Loucy (cell line): Measurements from ENCODE around the gene GOLM1.

Experiments used
- CTCF ChIP-seq: fragments of 200-600 bp; sonication (generic); conservative IDR thresholded peaks from 2 replicates; pipeline ENCODE4 v1.5.1; 2014; ENCODE audit warnings: mild to moderate bottlenecking, antibody characterized with exemption, low read length
- EZH2phosphoT487 ChIP-seq: fragments of 200-600 bp; IDR thresholded peaks from 2 replicates; pipeline ENCODE4 v1.6.1; 2018; ENCODE audit warnings: antibody characterized with exemption, mild to moderate bottlenecking, moderate library complexity, borderline replicate concordance

GRCh38 chr9:86022687-86023266 is 76.6 kb downstream of the GOLM1 start:
- TF ChIP-seq CTCF (no peak), EZH2phosphoT487 (no peak)
